Stimulated activated CD8-positive, alpha-beta memory T cell treated with anti-CD3 and anti-CD28 coated beads, Interleukin-4, amount 100 ng/mL, for 24 hours (primary cell): Measurements from ENCODE around the gene COQ8B.
A peak's percentile ranks its signal among the peaks of the same experiment; 100 is the strongest.

ENCODE experiments used
- DNase-seq: peaks from one replicate; pipeline ENCODE4 v3.0.0-alpha.2; 2020; ENCODE audit warnings: low read depth

Gene COQ8B

DNA sequence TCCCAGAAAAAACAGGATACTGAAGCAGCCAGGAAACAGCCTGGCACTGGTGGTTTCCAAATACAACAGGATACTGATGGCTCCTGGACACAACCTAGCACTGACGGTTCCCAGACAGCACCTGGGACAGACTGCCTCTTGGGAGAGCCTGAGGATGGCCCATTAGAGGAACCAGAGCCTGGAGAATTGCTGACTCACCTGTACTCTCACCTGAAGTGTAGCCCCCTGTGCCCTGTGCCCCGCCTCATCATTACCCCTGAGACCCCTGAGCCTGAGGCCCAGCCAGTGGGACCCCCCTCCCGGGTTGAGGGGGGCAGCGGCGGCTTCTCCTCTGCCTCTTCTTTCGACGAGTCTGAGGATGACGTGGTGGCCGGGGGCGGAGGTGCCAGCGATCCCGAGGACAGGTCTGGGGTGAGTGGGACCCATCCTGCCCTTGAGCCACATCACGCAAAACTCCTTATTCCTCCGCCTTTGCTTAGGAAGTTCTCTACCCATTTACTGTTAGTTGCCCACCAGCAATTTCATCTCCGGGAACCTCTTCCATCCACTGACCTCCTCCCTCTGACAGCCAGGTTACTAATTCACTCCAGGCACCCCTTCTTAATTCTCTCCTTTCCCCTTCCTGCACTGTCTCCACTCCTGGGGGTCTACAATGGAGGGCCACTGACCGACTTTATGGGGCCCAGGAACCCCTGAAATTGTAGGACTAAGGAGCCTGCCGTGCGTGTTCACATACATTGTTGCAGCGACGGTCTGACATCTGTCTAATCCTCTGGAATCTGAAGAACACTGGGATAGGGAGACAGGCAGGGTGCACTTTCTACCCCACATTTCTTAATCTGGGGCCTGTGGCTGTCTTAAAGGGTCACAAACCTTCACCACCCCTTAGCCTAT lies 1.4 kb upstream of the COQ8B start:
- DNase-seq = no peak

DNA sequence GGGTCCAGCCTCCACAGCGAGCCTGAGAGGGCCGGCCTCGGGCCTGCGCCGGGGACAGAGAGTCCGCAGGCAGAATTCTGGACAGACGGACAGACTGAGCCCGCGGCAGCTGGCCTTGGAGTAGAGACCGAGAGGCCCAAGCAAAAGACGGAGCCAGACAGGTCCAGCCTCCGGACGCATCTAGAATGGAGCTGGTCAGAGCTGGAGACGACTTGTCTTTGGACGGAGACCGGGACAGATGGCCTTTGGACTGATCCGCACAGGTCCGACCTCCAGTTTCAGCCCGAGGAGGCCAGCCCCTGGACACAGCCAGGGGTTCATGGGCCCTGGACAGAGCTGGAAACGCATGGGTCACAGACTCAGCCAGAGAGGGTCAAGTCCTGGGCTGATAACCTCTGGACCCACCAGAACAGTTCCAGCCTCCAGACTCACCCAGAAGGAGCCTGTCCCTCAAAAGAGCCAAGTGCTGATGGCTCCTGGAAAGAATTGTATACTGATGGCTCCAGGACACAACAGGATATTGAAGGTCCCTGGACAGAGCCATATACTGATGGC lies 716 bp upstream of the COQ8B start:
- DNase-seq = no peak

DNA sequence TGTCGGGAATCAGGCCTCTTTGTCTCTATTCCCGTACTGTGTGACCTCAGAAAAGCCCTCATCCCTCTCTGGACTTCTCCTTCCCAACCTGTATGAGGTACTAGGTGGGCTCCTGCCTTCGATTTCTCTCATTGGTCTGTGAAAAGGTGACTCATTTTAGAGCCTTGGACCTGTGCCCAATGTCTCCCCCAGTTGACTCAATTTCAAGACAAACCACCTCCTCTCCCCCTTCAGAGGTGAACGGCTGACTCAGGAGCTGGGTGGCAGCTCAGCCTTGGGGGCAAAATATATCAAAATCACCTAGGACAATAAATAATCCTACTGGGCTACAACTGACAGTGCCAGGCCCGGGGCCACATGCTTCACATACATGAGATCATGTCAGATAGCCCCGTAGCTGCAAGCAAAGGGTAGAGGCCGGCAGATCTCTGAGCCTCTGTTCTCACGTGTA lies 630 bp downstream of the COQ8B start:
- peak; percentile 61 for DNase-seq

DNA sequence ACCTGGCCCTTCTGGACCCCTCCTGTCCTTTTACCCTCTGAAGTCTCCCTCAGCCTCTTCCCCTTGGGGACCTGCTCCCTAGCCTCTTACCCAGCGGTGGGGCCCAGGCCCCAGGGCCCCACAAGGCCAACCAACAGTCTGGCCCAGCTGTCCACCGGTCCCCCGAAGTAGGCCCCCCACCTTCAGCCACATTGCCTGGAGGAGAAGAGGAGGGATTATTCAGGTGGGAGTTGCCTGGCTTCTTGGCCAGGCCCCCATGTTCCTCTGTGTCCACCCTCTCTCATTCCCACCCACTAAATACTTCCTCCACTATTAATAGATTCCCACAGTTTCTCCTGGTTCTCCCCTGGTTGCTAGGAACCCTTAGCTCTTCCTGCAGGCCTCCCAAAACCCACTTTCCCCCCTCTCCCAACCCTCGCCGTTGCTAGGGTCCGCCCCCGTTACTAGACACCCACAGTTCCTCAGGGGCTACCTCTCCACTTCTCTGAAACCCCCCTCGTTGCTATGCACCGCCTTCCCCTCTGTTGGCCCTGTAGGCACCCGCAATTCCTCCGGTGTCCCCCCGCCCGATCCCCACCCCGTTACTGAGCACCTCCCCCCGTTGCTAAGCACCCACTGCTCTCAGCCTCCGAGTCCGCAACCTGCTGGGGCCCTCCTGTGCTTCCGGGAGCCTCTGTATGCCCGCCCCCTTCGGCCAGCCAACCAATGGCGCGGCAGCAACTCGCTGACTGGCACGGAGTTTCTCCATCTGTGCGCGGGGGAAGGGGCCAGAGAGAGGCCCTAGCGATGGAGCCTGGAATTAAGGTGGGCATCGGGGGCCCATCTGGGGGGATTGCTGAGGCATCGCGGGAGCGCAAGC lies 2.0 kb downstream of the COQ8B start:
- peak; percentile 88 for DNase-seq

DNA sequence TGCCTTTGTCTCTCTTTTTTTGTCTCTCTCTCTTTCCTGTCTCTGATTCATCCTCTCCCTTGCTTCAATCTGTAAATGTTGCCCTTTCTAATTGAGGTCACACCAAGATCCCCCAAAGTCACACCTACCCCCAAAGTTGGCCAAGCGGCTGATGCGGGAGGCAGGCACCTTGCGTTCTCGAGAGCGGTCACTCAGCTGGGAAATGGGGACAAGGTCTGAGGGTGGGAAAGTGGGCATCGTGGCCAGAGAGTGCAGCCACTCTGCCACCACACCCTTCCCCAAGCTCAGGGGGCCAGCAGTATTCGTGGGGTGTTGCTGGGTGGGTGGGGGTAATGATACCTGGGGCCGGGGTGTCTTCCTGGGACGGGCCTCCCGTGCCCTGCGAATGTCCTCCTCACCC lies 2.7 kb downstream of the COQ8B start:
- DNase-seq = no peak

DNA sequence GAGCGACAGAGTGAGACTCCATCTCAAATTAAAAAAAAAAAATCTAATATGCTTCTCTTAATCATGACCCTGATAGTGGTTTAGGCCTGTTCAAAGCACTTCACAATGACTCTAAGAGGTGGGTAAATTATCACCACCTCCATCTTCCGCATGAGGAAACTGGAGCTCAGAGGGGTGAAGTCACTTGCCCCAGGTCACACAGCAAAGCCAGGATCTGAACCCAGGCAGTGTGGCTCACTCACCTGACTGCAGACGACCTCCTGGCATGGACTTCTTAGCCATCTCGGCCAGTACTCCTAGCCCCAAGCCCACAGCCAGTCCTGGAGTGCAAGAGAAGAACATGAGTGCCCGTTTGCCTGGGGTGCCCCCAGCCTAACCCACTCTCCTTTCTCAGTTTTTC lies 6.9 kb downstream of the COQ8B start:
- DNase-seq = no peak

DNA sequence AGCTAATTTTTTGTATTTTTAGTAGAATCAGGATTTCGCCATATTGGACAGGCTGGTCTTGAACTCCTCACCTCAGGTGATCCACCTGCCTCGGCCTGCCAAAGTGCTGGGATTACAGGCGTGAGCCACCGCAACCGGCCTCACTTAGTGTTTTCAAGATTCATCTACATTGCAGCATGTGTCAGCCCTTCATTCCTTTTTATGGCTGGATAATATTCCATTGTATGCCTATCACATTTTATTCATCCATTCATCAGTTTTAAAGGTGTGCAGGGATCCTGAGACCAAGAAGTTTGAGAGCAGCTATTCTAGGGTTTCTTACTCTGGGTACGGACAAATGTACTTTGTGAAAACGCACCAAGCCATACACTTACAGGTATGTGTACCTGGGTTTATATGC lies 9.1 kb downstream of the COQ8B start:
- no peak for DNase-seq

DNA sequence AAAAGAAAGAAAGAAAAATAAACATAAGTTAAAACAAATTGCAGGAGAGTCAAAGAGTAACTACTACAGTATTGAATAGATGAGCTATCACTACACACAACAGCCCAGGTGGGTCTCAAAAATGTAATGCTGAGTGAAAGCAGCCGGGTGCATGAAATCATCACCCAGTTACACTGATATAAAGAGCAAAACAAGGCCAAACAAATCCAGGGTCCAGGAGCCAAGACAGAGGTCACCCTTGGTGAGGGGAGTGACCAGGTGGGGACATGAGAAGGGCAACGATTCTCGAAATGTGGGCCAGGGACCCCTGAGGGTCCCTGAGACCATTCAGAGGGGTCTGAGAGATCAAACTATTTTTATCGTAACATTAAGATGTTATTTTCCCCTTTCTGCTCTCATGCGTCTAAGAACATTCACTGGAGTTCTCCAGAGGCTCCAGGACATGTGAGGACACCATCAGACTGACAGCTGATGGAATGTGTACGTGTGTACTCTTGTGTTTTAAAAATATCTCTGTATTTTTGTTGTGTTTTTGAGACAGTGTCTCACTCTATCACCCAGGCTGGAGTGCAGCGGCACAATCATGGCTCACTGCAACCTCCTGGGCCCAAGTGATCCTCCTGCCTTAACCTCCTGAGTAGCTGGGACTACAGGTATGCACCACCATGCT lies 10.6 kb downstream of the COQ8B start:
- DNase-seq = no peak

DNA sequence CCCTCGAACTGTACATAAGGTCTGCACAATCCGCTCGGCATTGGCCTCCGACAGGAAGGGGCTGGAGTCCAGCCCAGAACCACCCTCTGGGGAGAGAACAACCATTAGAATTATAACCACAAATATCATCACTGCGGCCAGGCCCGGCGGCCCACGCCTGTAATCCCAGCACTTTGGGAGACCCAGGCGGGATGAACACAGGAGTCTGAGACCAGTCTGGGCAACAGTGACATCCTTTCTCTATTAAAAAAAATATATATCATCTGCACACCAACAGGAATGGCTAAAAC lies 11.4 kb downstream of the COQ8B start:
- DNase-seq = no peak

DNA sequence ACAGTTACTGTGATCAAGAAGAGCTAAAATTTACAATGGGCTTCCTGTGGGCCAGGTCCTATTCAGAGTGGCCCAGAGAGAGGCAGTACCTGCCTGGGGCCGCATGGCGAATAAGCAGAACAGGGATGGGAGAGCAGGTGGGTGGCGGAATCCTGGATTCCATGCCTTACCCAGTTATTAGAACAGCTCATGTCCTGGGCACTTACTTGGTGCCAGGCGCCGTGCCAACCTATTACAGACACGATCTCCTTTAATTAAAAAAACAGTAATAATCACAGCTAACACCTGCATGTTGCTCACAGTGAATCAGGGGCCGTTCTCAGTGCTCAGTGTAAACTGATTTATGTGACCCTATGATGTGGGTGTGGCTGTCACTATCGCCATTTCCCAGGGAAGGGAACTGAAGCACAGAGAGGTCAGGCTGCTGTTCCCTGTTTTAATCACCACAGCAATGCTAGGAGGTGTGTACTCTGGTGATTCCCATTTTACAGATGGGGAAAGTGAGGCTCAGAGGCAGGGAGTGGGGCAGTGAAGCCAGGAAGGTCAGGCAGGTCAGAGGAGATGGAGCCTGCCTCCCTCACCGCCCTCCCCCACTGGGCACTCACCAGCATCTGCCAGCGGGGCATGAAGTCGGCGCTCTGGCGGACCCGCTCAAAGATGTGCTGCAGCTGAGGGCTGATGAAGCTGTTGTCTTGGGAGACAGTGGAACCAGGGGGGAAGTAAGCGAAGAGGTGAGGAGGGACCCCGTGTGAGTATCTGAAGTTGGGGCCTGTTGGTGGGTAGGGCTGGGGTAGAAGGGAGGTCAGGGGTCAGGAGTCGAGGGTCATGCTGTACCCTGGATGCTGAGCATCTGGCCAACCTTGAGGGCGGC lies 12.0 kb downstream of the COQ8B start:
- DNase-seq = no peak

DNA sequence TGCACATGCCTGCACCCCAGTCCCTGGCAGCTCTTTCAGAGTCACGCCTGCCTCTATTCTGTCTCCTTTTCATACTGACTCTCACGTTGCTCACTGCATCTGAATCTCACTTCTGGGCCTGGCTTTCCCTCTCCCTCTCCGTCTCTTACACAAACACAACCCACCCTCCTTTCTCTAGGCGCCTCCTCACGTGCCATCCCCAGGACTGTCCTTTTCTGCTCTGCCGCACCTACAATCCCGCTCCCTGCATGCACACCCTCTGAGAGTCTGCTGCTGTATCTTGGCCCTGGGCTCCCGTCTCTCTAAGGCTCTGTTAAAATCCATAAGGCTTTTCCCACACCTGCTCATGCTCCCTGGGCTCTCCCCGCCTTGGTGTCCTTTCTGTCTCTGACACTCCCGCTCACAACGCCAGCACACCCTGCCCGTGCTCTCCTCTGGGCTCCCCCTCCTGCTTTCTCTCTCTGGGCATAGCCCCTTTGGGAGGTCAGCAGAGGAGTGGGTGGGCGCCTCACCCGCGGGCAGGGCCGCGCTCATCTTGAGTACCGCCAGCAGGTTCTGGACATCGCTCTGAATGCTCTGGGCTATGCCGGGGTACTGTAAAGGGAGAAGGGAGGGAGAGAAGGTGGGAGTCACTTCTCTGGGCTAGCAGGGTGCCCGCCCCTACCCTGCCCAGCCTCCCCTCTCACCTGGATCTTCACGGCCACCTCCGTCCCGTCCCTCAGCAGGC lies 13.5 kb downstream of the COQ8B start:
- no peak for DNase-seq

DNA sequence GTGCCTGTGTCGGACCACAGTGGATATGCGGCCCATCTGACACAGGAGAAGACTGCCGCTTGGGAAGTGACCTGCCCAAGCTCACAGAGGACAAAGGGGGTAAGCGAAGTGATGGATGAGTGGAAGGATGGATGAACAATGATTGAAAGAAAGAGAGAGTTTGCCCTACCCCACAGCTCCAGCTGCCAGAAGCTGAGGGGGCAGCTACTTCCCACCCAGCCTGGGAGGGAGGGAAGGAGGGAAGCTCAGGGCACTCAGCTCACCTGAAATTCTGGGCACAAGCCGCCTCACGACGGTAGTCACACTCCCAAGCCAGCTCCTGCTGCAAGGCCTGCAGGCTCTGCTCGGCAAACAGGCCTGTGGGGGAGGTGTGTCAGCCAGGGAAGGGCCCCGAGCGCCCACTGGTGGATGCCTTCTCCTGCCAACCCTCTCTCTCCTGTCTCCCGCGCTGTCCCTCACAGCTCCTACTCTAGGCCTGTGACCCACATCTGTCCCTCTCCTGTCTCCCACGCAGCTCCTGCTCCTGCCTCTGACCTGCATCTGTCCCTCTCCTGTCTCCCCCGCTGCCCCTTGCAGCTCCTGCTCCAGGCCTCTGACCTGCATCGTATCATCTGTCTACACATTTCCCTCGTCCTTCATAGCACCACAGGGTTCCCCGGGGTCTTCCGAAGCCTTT lies 14.2 kb downstream of the COQ8B start:
- no peak for DNase-seq

DNA sequence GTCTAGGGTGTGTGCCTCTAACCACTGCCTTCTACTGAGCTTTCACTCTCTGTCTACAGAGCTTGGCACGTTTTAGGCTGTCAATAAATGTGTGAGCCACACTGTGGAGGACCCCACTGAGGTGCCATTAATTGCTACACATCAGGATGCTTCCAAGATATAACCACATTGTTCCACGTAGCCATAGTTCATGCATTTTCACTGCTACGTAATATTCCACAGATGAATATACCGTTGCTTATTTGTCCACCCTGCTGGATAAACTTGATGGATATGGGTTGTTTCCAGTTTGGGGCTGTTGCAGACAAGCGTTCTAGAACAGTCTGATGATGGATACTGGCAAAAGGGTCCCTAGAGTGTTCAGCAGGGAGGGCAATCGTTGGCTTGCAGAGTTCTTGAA lies 14.9 kb downstream of the COQ8B start:
- DNase-seq = no peak

DNA sequence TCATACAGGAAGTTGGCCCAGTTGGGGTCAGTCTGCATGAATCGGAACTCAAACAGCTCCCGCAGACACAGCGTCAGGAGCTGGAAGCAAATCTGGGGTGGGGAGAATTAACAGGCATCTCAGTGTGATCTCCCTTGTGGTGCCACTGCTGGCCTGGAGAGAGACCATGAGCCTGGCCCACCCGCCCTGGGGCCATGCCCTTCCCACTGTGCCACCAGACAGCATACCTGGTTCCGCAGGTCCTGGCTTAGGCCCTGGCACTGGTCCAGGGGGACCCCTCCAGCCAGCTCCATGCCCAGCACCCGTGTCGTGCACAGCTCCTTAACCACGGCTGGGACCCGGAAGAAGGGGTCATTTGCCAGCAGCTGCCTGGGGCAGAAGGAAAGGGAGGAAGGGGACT lies 16.6 kb downstream of the COQ8B start:
- DNase-seq = no peak

DNA sequence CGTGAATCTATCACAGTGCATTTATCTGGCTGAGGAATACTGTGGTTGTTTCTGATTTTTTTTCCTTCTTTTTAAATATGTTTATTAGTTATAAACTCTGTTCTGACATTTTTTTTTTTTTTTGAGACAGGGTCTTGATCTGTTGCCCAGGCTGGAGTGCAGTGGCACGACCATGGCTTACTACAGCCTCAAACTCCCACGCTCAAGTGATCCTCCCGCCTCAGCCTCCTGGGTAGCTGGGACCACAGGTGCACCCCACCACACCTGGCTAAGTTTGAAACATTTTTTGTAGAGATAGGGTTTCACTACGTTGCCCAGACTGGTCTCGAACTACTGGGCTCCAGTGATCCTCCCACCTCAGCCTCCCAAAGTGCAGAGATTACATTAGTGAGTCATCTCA lies 19.7 kb downstream of the COQ8B start:
- DNase-seq = no peak

DNA sequence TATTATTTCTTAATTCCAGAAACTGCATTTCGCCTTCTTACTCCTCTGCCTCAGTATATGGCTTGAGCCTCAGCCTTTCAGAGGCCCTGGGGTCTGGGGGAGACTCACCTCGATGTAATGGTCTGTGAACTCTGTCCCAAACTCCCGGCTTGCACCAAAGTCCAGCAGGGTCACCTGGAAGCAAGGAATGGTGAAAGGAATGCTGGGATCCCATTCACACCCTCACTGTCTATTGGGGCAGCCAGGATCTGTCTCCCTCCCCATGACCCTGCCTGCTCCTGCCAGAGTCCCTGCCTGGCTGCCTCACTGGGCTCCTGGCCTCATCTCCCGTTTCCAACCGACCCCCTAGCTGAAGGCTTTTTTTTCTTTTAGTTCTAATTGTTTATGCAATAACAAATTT lies 20.8 kb downstream of the COQ8B start:
- DNase-seq = no peak

DNA sequence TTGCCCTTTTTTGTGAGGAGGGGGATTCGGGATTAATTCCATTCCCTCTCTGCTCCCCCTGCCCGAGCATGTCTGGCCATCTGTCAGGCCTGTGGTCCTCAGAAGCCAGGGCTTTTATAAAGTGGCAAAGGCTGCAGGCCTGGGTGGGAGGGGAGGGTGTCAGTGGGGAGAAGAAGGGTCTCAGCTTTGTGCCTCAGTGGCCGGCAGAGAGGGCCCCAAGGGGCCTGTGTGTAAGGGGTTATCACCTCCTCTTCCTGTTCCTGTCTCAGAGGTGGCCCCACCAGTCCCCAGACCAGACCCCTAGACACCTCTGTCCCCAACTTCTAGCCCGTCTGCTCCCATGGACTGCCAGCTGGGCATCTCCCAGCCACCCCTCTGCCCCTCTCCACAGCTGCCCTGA lies 22.8 kb downstream of the COQ8B start:
- no peak for DNase-seq

DNA sequence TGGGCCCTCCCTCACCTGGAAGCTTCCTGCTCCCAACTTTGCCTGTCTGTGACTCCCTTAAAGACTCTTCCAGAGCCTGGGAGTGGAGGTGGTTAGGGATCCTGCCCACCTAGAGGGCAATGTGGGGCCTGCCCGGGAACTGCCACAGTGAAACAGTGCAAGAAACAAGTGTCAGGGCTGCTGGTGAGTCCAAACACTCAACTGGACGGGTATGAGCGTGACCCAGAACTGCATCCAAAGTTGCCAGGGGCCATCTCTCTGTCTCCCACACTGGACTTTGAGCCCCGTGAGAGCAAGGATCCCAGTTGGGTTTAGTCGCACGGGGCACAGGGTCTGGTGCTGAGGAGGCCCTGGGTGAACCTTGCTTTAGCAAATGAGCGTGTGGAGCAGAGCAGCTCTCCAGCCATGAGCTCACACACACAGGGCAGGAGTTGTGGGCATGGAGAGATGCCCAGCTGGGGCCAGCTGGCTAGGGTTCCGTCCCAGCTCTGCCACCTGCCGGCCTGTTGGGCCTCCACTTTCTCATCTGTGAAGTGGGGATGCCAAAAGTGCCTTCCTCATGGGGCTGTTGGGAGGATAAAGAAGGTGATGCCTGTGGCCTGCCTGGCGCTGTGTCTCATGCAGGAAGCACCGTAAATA lies 23.4 kb downstream of the COQ8B start:
- no peak for DNase-seq

DNA sequence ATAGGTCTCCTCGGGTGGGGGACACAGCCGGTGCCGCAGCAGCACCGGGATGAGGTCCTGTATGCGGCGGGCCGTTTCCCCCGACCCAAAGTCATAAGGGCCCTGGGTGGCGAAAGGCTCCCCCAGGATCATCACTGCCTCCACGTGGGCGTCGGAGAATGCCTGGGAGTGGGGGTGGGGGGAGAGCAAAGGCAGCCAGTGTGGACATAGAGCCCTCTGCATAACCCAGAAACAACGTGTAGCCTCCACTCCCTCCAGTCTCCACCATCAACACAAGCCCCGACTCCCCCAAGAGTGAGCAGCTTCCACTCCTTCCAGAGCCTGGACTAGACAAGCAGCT lies 24.5 kb downstream of the COQ8B start:
- DNase-seq = no peak
